ENCODE measurements around the gene ACSL3.

The ACSL3 gene

DNA sequence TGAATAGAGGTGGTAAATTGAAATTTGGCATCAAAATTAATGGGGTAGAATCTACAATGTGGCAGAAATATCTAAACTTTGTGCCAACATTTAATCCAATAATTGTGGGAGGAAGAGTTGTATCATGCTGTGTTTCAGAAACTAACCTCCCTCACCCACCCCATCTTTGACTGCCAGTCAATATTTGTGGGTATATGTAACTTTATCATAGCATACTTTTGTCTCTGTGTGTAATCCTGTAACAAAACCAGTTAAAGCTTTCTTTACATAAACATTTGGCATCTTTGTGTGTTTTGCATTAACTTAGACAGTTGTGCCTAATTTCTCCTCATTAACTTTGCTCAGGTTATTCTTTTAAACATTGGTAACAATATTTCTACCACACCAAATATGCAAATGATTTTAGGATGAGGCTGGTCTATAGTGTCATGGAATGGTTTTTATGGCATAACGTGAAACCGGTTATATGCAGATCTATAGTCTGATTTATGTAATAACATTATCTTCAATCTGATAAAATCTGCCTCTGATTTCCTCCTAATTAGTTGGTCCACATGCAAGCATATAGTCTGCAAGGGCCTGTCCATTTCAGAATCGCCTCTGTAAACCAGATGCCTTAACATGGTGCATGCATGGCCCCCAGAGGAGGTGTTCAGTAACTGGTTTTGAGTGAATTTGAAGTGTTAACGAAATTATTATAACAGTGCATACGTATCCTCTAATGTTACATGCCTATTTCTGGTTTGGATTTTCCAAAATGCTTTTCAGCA lies 84.3 kb downstream of the ACSL3 start:
- H2BK15ac ChIP-seq (ENCODE audit: low read length) = no peak overlapping the region
- H3K27ac ChIP-seq (replicated peaks; ENCODE audit: low read length) = no peak overlapping the region

DNA sequence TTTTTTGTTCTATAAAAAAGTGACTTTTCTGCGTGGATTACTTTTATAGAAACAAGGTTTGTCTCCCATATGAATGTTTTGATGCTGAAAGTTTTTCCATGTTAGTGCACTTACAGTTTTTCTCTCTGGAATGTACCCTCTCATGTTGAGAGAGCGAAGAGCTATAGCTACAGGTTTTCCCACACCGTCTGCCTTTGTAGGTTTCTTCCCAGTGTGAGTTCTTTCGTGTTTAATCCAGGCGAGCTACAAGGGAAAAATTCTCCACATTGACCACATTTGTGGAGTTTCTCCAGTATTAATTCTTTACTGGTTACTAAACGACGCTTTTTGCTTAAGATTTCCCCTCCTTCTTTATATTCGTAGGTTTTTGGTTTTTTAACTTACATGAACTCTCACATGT lies 85.1 kb downstream of the ACSL3 start:
- Histone ChIP-seq H3K36me3 (replicated peaks in 1 of 2; ENCODE audit: control insufficient read depth in 2 of 2, insufficient read depth in 2 of 2, low read length in 2 of 2) (peaks cover 2 to 25% of the 10 kb centered on the region in 2 donors), H4K8ac (ENCODE audit: low read depth, low read length) (no peak overlapping the region), H3K4me1 (ENCODE audit: control insufficient read depth in 2 of 2, insufficient read depth in 1 of 2, low read depth in 1 of 2, low read length in 2 of 2) (peaks cover 0 to 2% of the 10 kb centered on the region in 2 donors), H3K4ac (ENCODE audit: low read length) (no peak overlapping the region), H3K79me1 (ENCODE audit: low read depth, low read length) (no peaks in the 10 kb centered on the region), H3K4me3 (ENCODE audit: low read length in 2 of 2) (no peak overlapping the region), H3K14ac (ENCODE audit: low read length) (no peak overlapping the region), H3K27ac (replicated peaks; ENCODE audit: low read length) (peak overlapping the region; percentile 17), H3K27me3 (ENCODE audit: control insufficient read depth in 3 of 3, insufficient read depth in 3 of 3, low read depth in 1 of 3, low read length in 3 of 3) (no peaks in the 10 kb centered on the region), H2BK120ac (ENCODE audit: low read depth, low read length) (no peak overlapping the region), H2BK15ac (ENCODE audit: low read length) (no peak overlapping the region), H2AK5ac (ENCODE audit: low read depth, low read length) (no peak overlapping the region), H2BK5ac (ENCODE audit: low read length) (no peak overlapping the region), H3K4me2 (ENCODE audit: insufficient read depth, low read length, poor library complexity, severe bottlenecking) (no peak overlapping the region), H2AFZ (ENCODE audit: low read length) (no peak overlapping the region), H3K9ac (ENCODE audit: low read depth, low read length, poor library complexity) (no peak overlapping the region), H3K9me3 (replicated peaks in 1 of 2; ENCODE audit: control insufficient read depth in 2 of 2, insufficient read depth in 1 of 2, low read depth in 1 of 2, low read length in 2 of 2) (no peaks in the 10 kb centered on the region), H3K18ac (ENCODE audit: low read length) (no peak overlapping the region), H2BK12ac (ENCODE audit: low read length) (no peak overlapping the region), H4K91ac (ENCODE audit: low read depth, low read length, poor library complexity) (no peak overlapping the region), H3K23ac (ENCODE audit: low read depth, low read length, poor library complexity) (no peak overlapping the region)
- DNase-seq (ENCODE audit: low spot score) = no peak
- no CpG with 5 or more reads among the region's 8 CpGs for WGBS, 2 donors (ENCODE audit: extremely low coverage in 2 of 2, insufficient read length in 2 of 2, insufficient replicate concordance in 1 of 2)

More for the DNA sequence above, 84.3 kb downstream of the ACSL3 start:
- H4K8ac ChIP-seq (ENCODE audit: low read depth, low read length) = no peak overlapping the region
- H2BK5ac ChIP-seq (ENCODE audit: low read length) = no peak overlapping the region
- no peak overlapping the region for H2AFZ ChIP-seq (ENCODE audit: low read length)
- H3K18ac ChIP-seq (ENCODE audit: low read length) = no peak overlapping the region
- H3K23ac ChIP-seq (ENCODE audit: low read depth, low read length, poor library complexity) = no peak overlapping the region
- no peak overlapping the region for H3K4me2 ChIP-seq (ENCODE audit: insufficient read depth, low read length, poor library complexity, severe bottlenecking)
- no peaks in the 10 kb centered on the region for H3K79me1 ChIP-seq (ENCODE audit: low read depth, low read length)
- H3K4me3 ChIP-seq (ENCODE audit: low read length in 2 of 2) = no peak overlapping the region
- no peak overlapping the region for H2BK12ac ChIP-seq (ENCODE audit: low read length)
- peaks cover 0 to 2% of the 10 kb centered on the region in 2 donors for H3K4me1 ChIP-seq (ENCODE audit: control insufficient read depth in 2 of 2, insufficient read depth in 1 of 2, low read depth in 1 of 2, low read length in 2 of 2)
- no peak for DNase-seq (ENCODE audit: low spot score)
- H3K14ac ChIP-seq (ENCODE audit: low read length) = no peak overlapping the region
- H3K9ac ChIP-seq (ENCODE audit: low read depth, low read length, poor library complexity) = no peak overlapping the region
- no peaks in the 10 kb centered on the region for H3K9me3 ChIP-seq (replicated peaks in 1 of 2; ENCODE audit: control insufficient read depth in 2 of 2, insufficient read depth in 1 of 2, low read depth in 1 of 2, low read length in 2 of 2)
- H4K91ac ChIP-seq (ENCODE audit: low read depth, low read length, poor library complexity) = no peak overlapping the region
- no peak overlapping the region for H2BK120ac ChIP-seq (ENCODE audit: low read depth, low read length)
- no CpG with 5 or more reads among the region's 5 CpGs for WGBS, 2 donors (ENCODE audit: extremely low coverage in 2 of 2, insufficient read length in 2 of 2, insufficient replicate concordance in 1 of 2)
- peaks cover 2 to 32% of the 10 kb centered on the region in 2 donors for H3K36me3 ChIP-seq (replicated peaks in 1 of 2; ENCODE audit: control insufficient read depth in 2 of 2, insufficient read depth in 2 of 2, low read length in 2 of 2)
- no peaks in the 10 kb centered on the region for H3K27me3 ChIP-seq (ENCODE audit: control insufficient read depth in 3 of 3, insufficient read depth in 3 of 3, low read depth in 1 of 3, low read length in 3 of 3)
- H2AK5ac ChIP-seq (ENCODE audit: low read depth, low read length) = no peak overlapping the region
- H3K4ac ChIP-seq (ENCODE audit: low read length) = no peak overlapping the region

DNA sequence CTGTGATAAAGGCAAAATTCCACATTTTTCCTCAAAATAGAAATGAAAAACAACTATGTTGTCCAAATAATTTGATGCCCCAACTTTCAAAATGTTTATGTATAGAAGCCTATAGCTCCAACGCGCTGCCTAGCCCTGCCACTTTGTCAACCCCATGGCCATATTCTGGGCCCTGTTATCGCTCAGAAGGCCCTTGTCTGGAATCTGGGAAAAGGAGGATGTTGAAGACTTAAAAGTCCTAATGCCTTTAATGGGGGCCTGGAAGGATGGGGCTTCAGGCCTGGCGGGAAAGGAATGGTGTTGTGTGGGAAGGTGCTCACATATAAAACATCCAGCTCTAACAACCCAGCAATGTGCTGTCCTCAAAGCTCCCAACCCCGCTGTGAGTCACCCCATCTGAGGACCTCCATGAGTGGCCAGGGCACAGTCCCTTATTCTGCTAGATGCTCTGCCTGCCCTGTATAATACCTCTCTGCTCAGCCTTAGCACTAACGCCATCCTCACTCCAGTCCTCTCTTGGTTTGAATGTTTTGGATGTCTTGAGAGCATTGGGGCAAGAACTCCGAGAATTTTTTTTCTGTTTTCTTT lies 86.0 kb downstream of the ACSL3 start:
- Histone ChIP-seq H3K36me3 (replicated peaks in 1 of 2; ENCODE audit: control insufficient read depth in 2 of 2, insufficient read depth in 2 of 2, low read length in 2 of 2) (peaks cover 0 to 16% of the 10 kb centered on the region in 2 donors), H3K14ac (ENCODE audit: low read length) (no peak overlapping the region), H2BK120ac (ENCODE audit: low read depth, low read length) (no peak overlapping the region), H3K4me2 (ENCODE audit: insufficient read depth, low read length, poor library complexity, severe bottlenecking) (no peak overlapping the region), H3K18ac (ENCODE audit: low read length) (no peak overlapping the region), H4K91ac (ENCODE audit: low read depth, low read length, poor library complexity) (no peak overlapping the region), H2AK5ac (ENCODE audit: low read depth, low read length) (no peak overlapping the region), H3K4me3 (ENCODE audit: low read length in 2 of 2) (no peak overlapping the region), H3K4ac (ENCODE audit: low read length) (no peak overlapping the region), H3K4me1 (ENCODE audit: control insufficient read depth in 2 of 2, insufficient read depth in 1 of 2, low read depth in 1 of 2, low read length in 2 of 2) (peaks cover 0 to 2% of the 10 kb centered on the region in 2 donors), H4K8ac (ENCODE audit: low read depth, low read length) (no peak overlapping the region), H3K27me3 (ENCODE audit: control insufficient read depth in 3 of 3, insufficient read depth in 3 of 3, low read depth in 1 of 3, low read length in 3 of 3) (no peaks in the 10 kb centered on the region), H3K27ac (replicated peaks; ENCODE audit: low read length) (no peak overlapping the region), H2BK12ac (ENCODE audit: low read length) (no peak overlapping the region), H2BK15ac (ENCODE audit: low read length) (no peak overlapping the region), H3K79me1 (ENCODE audit: low read depth, low read length) (no peaks in the 10 kb centered on the region), H2AFZ (ENCODE audit: low read length) (no peak overlapping the region), H3K23ac (ENCODE audit: low read depth, low read length, poor library complexity) (no peak overlapping the region), H3K9ac (ENCODE audit: low read depth, low read length, poor library complexity) (no peak overlapping the region), H3K9me3 (replicated peaks in 1 of 2; ENCODE audit: control insufficient read depth in 2 of 2, insufficient read depth in 1 of 2, low read depth in 1 of 2, low read length in 2 of 2) (no peaks in the 10 kb centered on the region), H2BK5ac (ENCODE audit: low read length) (no peak overlapping the region)
- DNase-seq (ENCODE audit: low spot score) = no peak
- WGBS, 2 donors (ENCODE audit: extremely low coverage in 2 of 2, insufficient read length in 2 of 2, insufficient replicate concordance in 1 of 2) = no CpG with 5 or more reads among the region's 7 CpGs

DNA sequence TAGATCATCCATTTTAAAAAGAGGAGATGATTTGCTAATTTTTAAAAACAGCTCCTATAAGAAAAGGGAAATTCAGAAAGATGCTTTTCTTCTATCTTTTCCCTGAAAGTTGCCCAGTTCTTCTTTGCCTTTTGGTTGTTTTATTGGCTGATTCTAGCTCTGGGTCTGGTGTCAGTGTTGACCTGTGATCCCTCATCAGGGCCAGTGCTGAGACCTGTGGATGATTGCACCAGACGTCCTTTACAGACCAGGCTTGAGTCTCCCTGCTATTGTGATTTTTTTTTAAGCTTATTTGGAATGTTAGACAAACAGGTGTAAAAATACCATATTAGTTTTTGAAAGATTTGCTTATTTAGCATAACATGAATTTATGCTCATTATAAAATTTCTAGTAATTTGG lies 88.2 kb downstream of the ACSL3 start:
- Histone ChIP-seq H3K18ac (ENCODE audit: low read length) (no peak overlapping the region), H3K4me2 (ENCODE audit: insufficient read depth, low read length, poor library complexity, severe bottlenecking) (no peak overlapping the region), H3K9me3 (replicated peaks in 1 of 2; ENCODE audit: control insufficient read depth in 2 of 2, insufficient read depth in 1 of 2, low read depth in 1 of 2, low read length in 2 of 2) (no peaks in the 10 kb centered on the region), H3K14ac (ENCODE audit: low read length) (no peak overlapping the region), H3K27me3 (ENCODE audit: control insufficient read depth in 3 of 3, insufficient read depth in 3 of 3, low read depth in 1 of 3, low read length in 3 of 3) (no peaks in the 10 kb centered on the region), H3K79me1 (ENCODE audit: low read depth, low read length) (no peaks in the 10 kb centered on the region), H3K36me3 (replicated peaks in 1 of 2; ENCODE audit: control insufficient read depth in 2 of 2, insufficient read depth in 2 of 2, low read length in 2 of 2) (no peaks in the 10 kb centered on the region), H3K4me1 (ENCODE audit: control insufficient read depth in 2 of 2, insufficient read depth in 1 of 2, low read depth in 1 of 2, low read length in 2 of 2) (peaks cover 0 to 2% of the 10 kb centered on the region in 2 donors), H2BK15ac (ENCODE audit: low read length) (no peak overlapping the region), H2BK120ac (ENCODE audit: low read depth, low read length) (no peak overlapping the region), H3K23ac (ENCODE audit: low read depth, low read length, poor library complexity) (no peak overlapping the region), H4K91ac (ENCODE audit: low read depth, low read length, poor library complexity) (no peak overlapping the region), H3K27ac (replicated peaks; ENCODE audit: low read length) (no peak overlapping the region), H4K8ac (ENCODE audit: low read depth, low read length) (no peak overlapping the region), H2BK5ac (ENCODE audit: low read length) (no peak overlapping the region), H3K4ac (ENCODE audit: low read length) (no peak overlapping the region), H2AK5ac (ENCODE audit: low read depth, low read length) (no peak overlapping the region), H3K4me3 (ENCODE audit: low read length in 2 of 2) (no peak overlapping the region), H2AFZ (ENCODE audit: low read length) (no peak overlapping the region), H2BK12ac (ENCODE audit: low read length) (no peak overlapping the region), H3K9ac (ENCODE audit: low read depth, low read length, poor library complexity) (no peak overlapping the region)
- WGBS, 2 donors (ENCODE audit: extremely low coverage in 2 of 2, insufficient read length in 2 of 2, insufficient replicate concordance in 1 of 2) = no CpG with 5 or more reads among the region's 1 CpG
- DNase-seq (ENCODE audit: low spot score) = no peak
